HG03196 (cell line): ENCODE measurements around the gene CACNA2D1.

Source experiments
- ATAC-seq: cut with Tn5 transposase; IDR thresholded peaks from one replicate; pipeline ENCODE4 v1.9.1; 2021; ENCODE audit not compliant: unreplicated experiment

Gene CACNA2D1

DNA sequence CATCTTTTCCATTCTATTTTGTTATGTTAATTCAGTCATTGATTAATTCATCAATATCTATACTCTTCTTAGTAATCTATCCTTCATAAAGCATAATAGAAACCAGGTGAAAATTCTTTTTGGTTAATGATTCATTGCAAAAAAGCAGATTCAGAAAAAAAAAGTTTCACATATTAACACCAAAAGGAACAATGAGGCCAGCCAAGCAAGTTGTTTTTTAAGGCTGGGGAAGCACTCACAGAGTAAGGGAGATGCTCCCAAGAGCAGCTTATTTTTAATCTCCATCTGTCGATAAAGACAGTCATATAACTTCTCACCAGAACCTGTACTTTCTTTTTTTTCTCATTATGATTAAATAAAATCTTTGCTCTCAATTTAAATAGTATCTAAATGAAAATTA is 95.8 kb downstream of the CACNA2D1 start:
- ATAC-seq = no peak

GRCh38 chr7:82345886-82346285 is 97.7 kb downstream of the CACNA2D1 start:
- no peak for ATAC-seq

GRCh38 chr7:82343716-82344115 is 99.9 kb downstream of the CACNA2D1 start:
- no peak for ATAC-seq

- no peak for ATAC-seq
Measured at GRCh38 chr7:82339958-82340357, 103.6 kb downstream of the CACNA2D1 start.

DNA sequence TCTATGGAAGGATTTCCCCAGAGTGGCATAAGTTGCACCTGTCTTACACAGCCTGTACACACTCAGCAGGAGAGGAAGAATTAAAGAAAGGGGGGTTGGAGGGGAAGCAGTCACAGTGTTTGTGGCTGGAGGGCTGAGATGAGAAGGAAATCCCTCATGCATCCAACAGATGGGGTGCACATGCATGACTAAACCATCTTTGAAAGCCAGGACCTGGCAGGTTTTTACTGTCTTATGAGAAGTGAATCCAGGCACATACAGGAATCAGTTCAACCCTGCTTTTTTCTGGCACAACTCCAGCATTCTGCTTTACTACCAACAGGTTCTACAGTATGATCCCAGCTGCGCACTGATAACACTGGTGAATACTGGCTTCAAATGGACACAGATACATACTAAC is 107.7 kb downstream of the CACNA2D1 start:
- ATAC-seq = no peak

DNA sequence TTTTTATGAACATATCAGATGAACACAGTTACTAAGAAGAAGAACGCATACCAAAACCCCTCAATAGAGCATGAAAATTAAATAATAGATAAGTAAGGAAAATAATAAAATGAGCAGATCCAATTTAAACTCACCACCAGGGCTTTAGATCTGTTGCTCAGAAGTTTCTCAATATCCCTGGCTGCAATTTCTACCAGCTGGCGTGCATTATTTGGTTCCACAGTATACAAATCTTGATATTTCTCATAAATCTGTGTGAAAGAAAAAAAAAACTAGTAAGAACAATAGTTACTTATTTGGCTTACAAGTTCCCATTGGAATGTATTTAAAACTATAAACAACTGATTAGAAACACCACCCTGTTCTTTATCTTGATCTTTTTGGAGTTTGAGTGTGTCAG is 108.6 kb downstream of the CACNA2D1 start:
- ATAC-seq = no peak

DNA sequence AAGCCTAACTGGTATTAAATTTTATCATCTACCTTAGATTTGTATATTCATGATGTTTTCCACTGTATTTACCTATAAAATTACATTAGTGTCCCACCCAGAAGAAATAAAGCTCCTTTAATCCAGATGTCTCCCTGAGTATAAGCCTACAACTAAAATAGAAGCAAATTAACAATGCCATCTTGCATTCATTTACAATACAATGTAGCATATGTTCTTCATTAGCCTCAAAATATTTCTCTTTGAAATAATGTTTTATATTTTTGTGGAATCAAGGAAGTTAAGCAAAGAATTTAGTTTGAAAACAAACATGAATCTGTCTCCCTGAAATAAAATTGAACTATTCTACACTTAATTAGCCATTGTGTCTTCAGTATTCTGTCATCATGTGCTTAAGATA is 112.3 kb downstream of the CACNA2D1 start:
- ATAC-seq = no peak

DNA sequence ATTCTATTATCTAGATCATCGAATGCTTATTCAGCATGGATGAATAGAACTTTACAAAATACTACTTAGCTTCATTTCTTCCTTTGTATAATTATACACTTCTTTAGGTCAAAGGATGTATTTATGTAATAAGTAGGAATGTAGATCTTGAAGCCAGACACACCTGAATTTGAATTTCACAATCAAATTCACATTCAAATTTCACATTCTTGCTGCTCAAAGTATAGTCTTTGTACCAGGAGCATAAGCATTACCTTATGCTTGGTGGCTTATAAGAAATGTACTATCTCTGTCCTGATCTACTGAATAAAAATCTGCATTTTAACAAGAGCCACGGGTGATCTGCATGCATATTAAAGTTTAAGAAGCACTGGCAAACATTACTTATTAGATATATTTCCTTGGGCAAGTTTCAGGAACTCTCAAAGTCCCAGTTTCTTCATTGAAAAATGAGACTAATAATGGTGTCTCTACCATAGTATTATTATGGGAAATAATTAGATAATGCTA is 112.8 kb downstream of the CACNA2D1 start:
- ATAC-seq = no peak

DNA sequence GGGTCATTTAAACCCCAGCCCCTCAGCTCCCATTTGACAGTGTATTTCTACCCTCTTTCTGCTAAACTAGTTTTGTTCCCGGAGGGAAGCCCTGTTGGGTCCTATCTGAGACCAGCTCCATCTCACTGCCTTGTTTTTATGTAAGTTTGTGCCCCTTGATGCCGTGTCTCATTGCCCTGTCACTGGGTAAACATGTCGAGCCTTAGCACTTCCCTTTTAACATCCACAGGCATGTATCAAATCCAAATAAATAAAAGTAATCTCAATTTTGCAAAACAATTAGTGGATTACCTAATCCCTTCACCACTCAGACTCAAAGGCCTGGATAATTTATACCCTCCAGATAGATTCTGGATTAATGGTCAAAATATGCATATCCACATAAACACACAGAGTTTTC is 115.7 kb downstream of the CACNA2D1 start:
- no peak for ATAC-seq

GRCh38 chr7:82325416-82325815 is 118.2 kb downstream of the CACNA2D1 start:
- no peak for ATAC-seq

GRCh38 chr7:82323806-82324205 is 119.8 kb downstream of the CACNA2D1 start:
- no peak for ATAC-seq

DNA sequence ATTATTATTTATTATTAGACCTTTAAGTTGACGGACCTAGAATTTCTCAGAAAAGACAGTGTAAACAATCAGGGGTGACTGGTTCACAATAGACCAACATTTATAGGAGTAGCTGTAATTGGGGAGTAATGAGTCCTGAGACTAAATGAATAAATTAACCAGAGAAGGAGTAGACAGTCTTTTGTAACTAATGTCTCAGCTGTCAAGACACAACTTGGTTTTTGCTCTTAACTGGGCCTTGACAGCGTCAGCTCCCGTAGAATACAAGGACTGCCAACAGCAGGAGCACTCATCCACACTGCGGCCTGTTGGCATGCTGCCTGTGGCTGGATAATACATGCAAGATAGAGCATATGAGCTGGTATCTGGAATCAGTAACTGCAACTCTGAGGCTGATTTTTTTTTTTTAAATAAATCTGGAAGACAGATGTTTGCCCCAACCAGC is 123.9 kb downstream of the CACNA2D1 start:
- ATAC-seq = no peak

DNA sequence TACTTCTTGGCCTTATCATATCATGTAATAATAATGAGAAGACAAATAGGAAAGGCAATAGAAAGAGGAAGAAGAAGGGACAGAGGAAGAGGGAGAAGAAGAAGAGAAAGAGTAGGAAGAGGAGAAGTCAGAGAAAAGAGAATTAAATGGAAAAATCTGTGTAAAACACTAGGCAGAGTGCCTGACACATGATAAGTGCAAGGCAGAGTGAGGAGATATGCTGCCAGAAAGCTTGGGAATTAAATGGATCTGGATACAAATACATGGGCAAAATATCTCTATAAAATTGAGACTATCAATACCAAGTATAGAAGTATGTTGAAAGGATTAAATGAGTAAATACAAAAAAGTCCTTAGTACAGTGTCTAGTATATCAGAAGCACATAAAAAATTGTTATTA is 124.8 kb downstream of the CACNA2D1 start:
- no peak for ATAC-seq

DNA sequence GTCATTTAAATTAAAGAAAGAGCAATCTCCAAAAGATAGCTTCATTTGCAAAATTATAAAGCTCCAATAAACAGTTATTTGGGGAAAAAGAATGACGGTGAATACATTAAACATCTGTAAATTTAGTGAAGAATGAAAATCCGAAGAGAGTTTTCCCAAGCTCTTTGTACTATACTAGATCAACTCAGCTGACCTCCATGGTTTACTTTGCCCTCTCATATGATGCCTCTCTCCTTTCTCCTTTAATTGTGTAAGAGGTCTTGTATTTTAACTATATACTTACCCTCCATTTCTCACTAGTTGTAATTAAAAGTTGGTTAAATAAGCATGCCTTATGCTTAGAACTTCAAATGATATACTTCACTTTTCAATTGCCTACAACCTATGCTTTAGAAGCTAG is 125.8 kb downstream of the CACNA2D1 start:
- ATAC-seq = no peak

DNA sequence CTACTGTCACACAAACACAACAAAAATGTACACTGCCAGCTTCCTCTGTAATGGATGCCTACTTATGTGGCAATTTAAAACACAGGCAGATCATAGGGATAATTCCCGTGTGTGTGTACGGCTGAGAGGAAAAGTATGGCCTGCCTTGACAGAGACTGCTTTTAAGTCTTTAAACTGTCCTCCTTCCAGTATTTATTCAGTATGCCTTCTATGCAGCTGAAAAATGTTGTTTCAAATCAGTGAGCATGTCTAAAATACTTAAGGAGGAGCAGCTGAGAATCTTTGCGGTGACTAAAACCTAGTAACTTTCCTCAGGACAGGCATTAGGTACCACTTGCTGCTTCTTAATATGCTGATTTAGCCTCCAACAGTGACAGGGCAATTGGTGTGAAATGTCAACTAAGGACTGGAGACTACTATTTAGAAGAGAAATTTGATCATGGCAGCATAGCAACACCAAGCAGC is 126.3 kb downstream of the CACNA2D1 start:
- ATAC-seq = no peak

- no peak for ATAC-seq
Measured at GRCh38 chr7:82313269-82313668, 130.3 kb downstream of the CACNA2D1 start.

GRCh38 chr7:82312646-82313045 is 130.9 kb downstream of the CACNA2D1 start:
- ATAC-seq = no peak

- ATAC-seq = no peak
Measured at GRCh38 chr7:82305347-82306005, 138.1 kb downstream of the CACNA2D1 start.

GRCh38 chr7:82294865-82295264 is 148.7 kb downstream of the CACNA2D1 start:
- no peak for ATAC-seq

DNA sequence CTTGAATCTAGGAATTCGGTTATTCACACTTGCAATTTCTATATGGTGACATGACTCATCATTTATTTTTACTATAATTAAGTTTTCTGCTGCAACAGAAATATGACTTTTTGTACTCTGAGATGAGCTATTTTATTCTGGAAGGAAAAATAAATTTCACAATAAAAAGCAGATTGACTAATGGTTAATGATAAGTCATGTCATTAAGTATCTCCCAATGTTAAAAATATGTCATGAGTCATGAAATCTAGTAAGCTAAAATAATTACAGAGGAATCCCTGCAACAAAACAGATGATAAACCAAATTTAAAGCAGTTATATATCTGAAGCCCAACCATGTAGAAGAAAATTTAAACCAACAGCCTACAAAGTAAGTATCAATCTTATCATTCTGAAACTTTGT is 149.2 kb downstream of the CACNA2D1 start:
- no peak for ATAC-seq

- ATAC-seq = no peak
Measured at GRCh38 chr7:82293467-82293866, 150.1 kb downstream of the CACNA2D1 start.

- no peak for ATAC-seq
Measured at GRCh38 chr7:82291931-82292330, 151.6 kb downstream of the CACNA2D1 start.

GRCh38 chr7:82289889-82290288 is 153.7 kb downstream of the CACNA2D1 start:
- no peak for ATAC-seq
